ENCODE data around the gene HMCN2. TPM values are rescaled to one million over a fixed set of nuclear protein-coding genes. Genes with fewer than 3 reads are reported as not detected.

Gene HMCN2
- total and polyA plus RNA-seq, 2 of the 4 experiments (the other 2 are of a cell fraction), result 0.02 TPM; not detected in 1

DNA sequence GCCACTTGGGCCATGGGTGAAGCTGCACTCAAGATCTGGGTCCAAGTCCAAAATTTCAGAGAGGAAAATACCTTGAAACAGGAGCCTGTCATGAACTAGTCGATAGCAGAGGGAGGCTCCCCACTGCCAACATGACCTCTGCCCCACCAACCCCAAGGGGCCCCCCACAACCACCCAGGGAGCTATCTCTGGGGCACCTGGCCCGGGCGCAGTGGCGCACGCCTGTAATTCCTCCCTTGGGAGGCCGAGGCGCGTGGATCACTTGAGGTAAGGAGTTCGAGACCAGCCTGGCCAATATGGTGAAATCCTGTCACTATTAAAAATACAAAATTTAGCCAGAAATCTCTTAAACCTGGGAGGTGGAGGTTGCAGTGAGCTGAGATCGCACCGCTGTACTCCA is 20.1 kb upstream of the HMCN2 start:
- H2BK20ac ChIP-seq (ENCODE audit: low read depth, low read length), result no peak overlapping the region
- H4K8ac ChIP-seq (ENCODE audit: low read depth in 2 of 2, low read length in 2 of 2), result no peak overlapping the region
- peaks cover 8% of the 10 kb centered on the region for H3K9me1 ChIP-seq (ENCODE audit: insufficient read depth, low read length)
- no peak overlapping the region for H3K27ac ChIP-seq (ENCODE audit: insufficient read depth, low read length)
- DNase-seq, result no peak
- H3K79me1 ChIP-seq (ENCODE audit: low read depth in 1 of 2, low read length in 2 of 2), result no peaks in the 10 kb centered on the region
- no peak overlapping the region for H4K5ac ChIP-seq (ENCODE audit: low read depth, low read length)
- no peaks in the 10 kb centered on the region for H4K20me1 ChIP-seq (ENCODE audit: insufficient read depth, low read length)
- H3K18ac ChIP-seq (ENCODE audit: low read depth, low read length), result no peak overlapping the region
- no peaks in the 10 kb centered on the region for H3K36me3 ChIP-seq (ENCODE audit: control insufficient read depth, insufficient read depth, low read length)
- H3K9me3 ChIP-seq (ENCODE audit: control insufficient read depth, insufficient read depth, low read length), result no peaks in the 10 kb centered on the region
- 100% methylated on average over 1 of the region's 11 CpGs; no CpG with 5 or more reads in 1 of the 2 experiments for WGBS, 2 experiments (ENCODE audit: extremely low coverage in 2 of 2, insufficient read length in 1 of 2)
- no peak overlapping the region for H2AFZ ChIP-seq (replicated peaks; ENCODE audit: low read length, poor library complexity)
- intact Hi-C loops (cut with micrococcal nuclease) (loop anchor here (10.0 kb wide), 1 partner anchor 439 kb away; no protein-coding TSS in a partner anchor), in situ Hi-C loops (cut with MboI; ENCODE audit: low sequenced_read_pairs) (loop anchor here (25.0 kb wide), 1 partner anchor 133 kb away; no protein-coding TSS in a partner anchor), dilution Hi-C loops (cut with HindIII; ENCODE audit: low sequenced_read_pairs, unreplicated experiment) (loop anchor here (25.0 kb wide), 1 partner anchor 133 kb away; no protein-coding TSS in a partner anchor)
- H3K4me1 ChIP-seq (ENCODE audit: control insufficient read depth, insufficient read depth, low read length), result no peaks in the 10 kb centered on the region
- BruUV-seq (replicated peaks), result no TSS peak
- no peak overlapping the region for H2AK5ac ChIP-seq (ENCODE audit: low read depth, low read length)
- H3K23ac ChIP-seq (ENCODE audit: low read depth, low read length), result no peak overlapping the region
- H3K14ac ChIP-seq (replicated peaks; ENCODE audit: low read depth, low read length), result no peak overlapping the region
- POLR2A ChIA-PET (ENCODE audit: unreplicated experiment), result no interaction called here
- H2AK9ac ChIP-seq (replicated peaks; ENCODE audit: low read depth, low read length, poor library complexity), result no peak overlapping the region
- no peak overlapping the region for H3K4ac ChIP-seq (ENCODE audit: low read depth, low read length)
- TF ChIP-seq FOS (IDR thresholded peaks at IDR 0.05; ENCODE audit: low read depth, low read length), result no peak
- TF ChIP-seq CHD1 (IDR thresholded peaks at IDR 0.05; ENCODE audit: low read depth, low read length), result no peak
- no peak for TF ChIP-seq MXI1 (IDR thresholded peaks at IDR 0.05; ENCODE audit: borderline replicate concordance, low read depth, low read length)
- no peak for TF ChIP-seq RCOR1 (IDR thresholded peaks at IDR 0.05; ENCODE audit: insufficient replicate concordance, low read length)
- H4K91ac ChIP-seq (ENCODE audit: insufficient read depth, low read depth, low read length), result no peak overlapping the region
- CTCF ChIA-PET, result no interaction called here
- no peak overlapping the region for H2BK15ac ChIP-seq (ENCODE audit: low read depth, low read length)
- no peak overlapping the region for H3K9ac ChIP-seq (ENCODE audit: low read depth, low read length)
- H3K27me3 ChIP-seq (ENCODE audit: control insufficient read depth, insufficient read depth, low read length), result no peaks in the 10 kb centered on the region; the same call in none of the 2 replicates
- no peak overlapping the region for H2BK5ac ChIP-seq (ENCODE audit: low read depth, low read length, poor library complexity, severe bottlenecking)
- H2BK120ac ChIP-seq (ENCODE audit: low read depth, low read length), result no peak overlapping the region
- no peak overlapping the region for H3K4me3 ChIP-seq (ENCODE audit: insufficient read depth, low read depth, low read length)
- H3K4me2 ChIP-seq (ENCODE audit: low read depth, low read length), result no peak overlapping the region
- H3K56ac ChIP-seq (ENCODE audit: extremely low read depth, insufficient read depth, low read length), result no peak overlapping the region
- no peak for ATAC-seq (ENCODE audit: low read depth)
